ENCODE results near the gene ALDH2.

- TF ChIP-seq POLR2A (IDR thresholded peaks at IDR 0.05), result no peak
- TF ChIP-seq CTCF (IDR thresholded peaks at IDR 0.05), result no peak
Measured at GRCh38 chr12:111756196-111756595, 10.5 kb upstream of the ALDH2 start.

Measured in uterus (tissue), 2 donors.